Measurements from ENCODE around the gene GLRX3. TPM values are rescaled to one million over a fixed set of nuclear protein-coding genes. Genes with fewer than 3 reads are reported as not detected.
"Not testable (repeated sequence)": the region's sequence is repeated elsewhere in the genome, so short reads cannot be mapped to it uniquely, and the experiment has no call there.

The GLRX3 gene
- 57.5 to 75.0 TPM (median 60.5 TPM) in 3 replicates for total RNA-seq
- long read RNA-seq, transcript GLRX3-202 (12 exons, 3,827 nt) = minor isoform, 11 of 93 reads
- long read RNA-seq, transcript GLRX3-201 (11 exons, 1,302 nt) = major isoform, 67 of 93 reads
- long read RNA-seq, partial matches to known transcripts = 3 of 93 reads
- long read RNA-seq, other reads (novel, unspliced or antisense) = 12 of 93 reads

DNA sequence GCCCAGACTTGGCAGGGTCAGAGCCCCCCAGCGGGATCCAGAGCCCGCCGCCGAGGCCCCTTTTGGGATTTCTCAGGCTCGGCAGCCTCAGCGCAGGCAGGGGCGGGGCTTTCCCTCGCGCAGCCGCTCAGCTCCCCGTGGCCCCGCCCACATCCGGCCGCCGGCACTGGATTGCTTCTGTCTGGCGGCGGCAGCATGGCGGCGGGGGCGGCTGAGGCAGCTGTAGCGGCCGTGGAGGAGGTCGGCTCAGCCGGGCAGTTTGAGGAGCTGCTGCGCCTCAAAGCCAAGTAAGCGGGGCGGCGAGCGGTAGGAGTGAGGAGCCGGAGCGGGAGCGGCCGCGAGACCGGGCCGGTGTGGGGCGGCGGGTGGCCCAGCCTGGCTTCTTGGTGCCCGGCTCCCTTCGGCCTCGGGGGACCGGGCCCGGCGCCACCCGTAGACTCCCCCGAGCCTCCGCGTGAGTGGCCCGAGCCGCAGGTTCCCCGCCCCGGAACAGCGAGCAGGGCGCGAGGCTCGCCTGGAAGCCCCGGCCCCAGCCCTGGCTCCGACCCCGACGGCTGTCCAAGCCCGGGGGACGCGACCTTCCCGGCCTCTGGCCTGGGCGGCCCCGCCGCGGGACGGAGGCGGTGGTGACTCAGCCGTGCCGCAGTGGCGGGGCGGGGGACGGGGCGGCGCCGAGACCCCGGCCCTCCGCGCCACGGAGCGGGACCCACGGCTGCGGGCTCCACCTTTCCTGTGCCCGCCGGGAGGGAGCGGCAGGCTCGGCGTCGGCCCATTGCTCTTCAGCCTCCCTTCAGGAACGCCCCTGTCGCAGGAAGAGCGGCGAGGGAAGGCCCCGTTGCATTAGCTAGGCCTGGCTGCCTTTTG lies at the start of gene GLRX3:
TSS of gene GLRX3 (plus strand) at position 166 of the 864 bp plus-strand sequence. CDS start at position 196, 30 bp downstream.
- TF ChIP-seq, protein P1, sequence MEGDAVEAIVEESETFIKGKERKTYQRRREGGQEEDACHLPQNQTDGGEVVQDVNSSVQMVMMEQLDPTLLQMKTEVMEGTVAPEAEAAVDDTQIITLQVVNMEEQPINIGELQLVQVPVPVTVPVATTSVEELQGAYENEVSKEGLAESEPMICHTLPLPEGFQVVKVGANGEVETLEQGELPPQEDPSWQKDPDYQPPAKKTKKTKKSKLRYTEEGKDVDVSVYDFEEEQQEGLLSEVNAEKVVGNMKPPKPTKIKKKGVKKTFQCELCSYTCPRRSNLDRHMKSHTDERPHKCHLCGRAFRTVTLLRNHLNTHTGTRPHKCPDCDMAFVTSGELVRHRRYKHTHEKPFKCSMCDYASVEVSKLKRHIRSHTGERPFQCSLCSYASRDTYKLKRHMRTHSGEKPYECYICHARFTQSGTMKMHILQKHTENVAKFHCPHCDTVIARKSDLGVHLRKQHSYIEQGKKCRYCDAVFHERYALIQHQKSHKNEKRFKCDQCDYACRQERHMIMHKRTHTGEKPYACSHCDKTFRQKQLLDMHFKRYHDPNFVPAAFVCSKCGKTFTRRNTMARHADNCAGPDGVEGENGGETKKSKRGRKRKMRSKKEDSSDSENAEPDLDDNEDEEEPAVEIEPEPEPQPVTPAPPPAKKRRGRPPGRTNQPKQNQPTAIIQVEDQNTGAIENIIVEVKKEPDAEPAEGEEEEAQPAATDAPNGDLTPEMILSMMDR (IDR thresholded peaks at IDR 0.05) = peak; percentile 7
- peak within 1 kb of the TSS; percentile 86 for H3K4me3 Mint-ChIP-seq (ENCODE audit: unreplicated experiment)
- H3K9me3 Mint-ChIP-seq (ENCODE audit: low read depth) = no peaks in the 10 kb centered on the region
- peak; percentile 96 for DNase-seq (ENCODE audit: low spot score)
- peaks cover 4% of the 10 kb centered on the region for H3K36me3 Mint-ChIP-seq (ENCODE audit: low read depth)
- peaks cover 31% of the 10 kb centered on the region for H3K4me1 Mint-ChIP-seq (ENCODE audit: low read depth)
- H3K27ac Mint-ChIP-seq (ENCODE audit: unreplicated experiment) = peak within 1 kb of the TSS; percentile 96
- H3K27me3 Mint-ChIP-seq (ENCODE audit: low read depth) = no peaks in the 10 kb centered on the region

GRCh38 chr10:130090565-130090964 lies 45.6 kb upstream of the GLRX3 start:
- not testable (repeated sequence) for DNase-seq (ENCODE audit: low spot score); H3K27me3 Mint-ChIP-seq (ENCODE audit: low read depth); H3K36me3 Mint-ChIP-seq (ENCODE audit: low read depth); H3K27ac Mint-ChIP-seq (ENCODE audit: unreplicated experiment); H3K4me3 Mint-ChIP-seq (ENCODE audit: unreplicated experiment); H3K4me1 Mint-ChIP-seq (ENCODE audit: low read depth)
- H3K9me3 Mint-ChIP-seq (ENCODE audit: low read depth) = peaks cover 22% of the 10 kb centered on the region

DNA sequence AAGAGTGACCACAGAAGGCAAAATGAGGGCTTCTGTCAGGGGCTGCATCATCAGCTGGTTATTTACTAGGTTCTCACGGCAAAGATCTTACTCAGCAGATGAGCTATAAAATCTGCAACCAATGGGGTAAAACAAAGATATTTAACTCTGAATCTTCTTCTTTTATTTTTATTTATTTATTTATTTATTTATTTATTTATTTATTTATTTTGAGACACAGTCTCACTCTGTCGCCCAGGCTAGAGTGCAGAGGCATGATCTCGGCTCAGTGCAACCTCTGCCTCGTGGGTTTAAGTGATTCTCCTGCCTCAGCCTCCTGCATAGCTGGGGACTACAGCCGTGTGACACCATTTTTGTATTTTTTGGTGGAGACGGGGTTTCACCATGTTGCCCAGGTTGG lies 36.8 kb upstream of the GLRX3 start:
- H3K4me1 Mint-ChIP-seq (ENCODE audit: low read depth) = no peaks in the 10 kb centered on the region
- no peak overlapping the region for H3K4me3 Mint-ChIP-seq (ENCODE audit: unreplicated experiment)
- H3K36me3 Mint-ChIP-seq (ENCODE audit: low read depth) = peaks cover 2% of the 10 kb centered on the region
- no peak overlapping the region for H3K27ac Mint-ChIP-seq (ENCODE audit: unreplicated experiment)
- H3K27me3 Mint-ChIP-seq (ENCODE audit: low read depth) = no peaks in the 10 kb centered on the region
- TF ChIP-seq, protein P1 (IDR thresholded peaks at IDR 0.05) = no peak
- DNase-seq (ENCODE audit: low spot score) = no peak
- H3K9me3 Mint-ChIP-seq (ENCODE audit: low read depth) = peaks cover 9% of the 10 kb centered on the region

DNA sequence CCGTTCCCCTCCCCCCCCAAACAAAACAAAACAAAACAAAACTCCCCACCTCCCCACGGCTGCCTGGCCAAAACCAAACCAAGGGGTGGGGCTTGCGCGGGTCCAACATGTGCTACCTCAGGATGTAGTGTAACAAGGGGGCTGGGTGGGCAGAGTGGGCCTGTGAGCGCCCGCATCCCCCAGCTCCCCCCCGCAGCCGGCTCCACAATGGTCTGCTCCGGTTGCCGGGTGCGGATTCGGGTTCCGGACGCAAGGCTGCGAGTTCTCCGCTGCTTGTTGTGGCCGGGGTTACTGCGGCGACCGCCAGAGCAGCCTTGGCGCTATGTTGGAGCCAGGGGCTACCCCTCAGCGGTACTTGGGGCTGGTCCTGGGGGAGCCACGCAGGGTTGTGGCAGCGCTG lies 30.5 kb upstream of the GLRX3 start:
- no peaks in the 10 kb centered on the region for H3K9me3 Mint-ChIP-seq (ENCODE audit: low read depth)
- no peaks in the 10 kb centered on the region for H3K36me3 Mint-ChIP-seq (ENCODE audit: low read depth)
- H3K27ac Mint-ChIP-seq (ENCODE audit: unreplicated experiment) = no peak overlapping the region
- no peak for DNase-seq (ENCODE audit: low spot score)
- H3K4me1 Mint-ChIP-seq (ENCODE audit: low read depth) = peaks cover 16% of the 10 kb centered on the region
- TF ChIP-seq, protein P1 (IDR thresholded peaks at IDR 0.05) = no peak
- no peak overlapping the region for H3K4me3 Mint-ChIP-seq (ENCODE audit: unreplicated experiment)
- no peaks in the 10 kb centered on the region for H3K27me3 Mint-ChIP-seq (ENCODE audit: low read depth)

DNA sequence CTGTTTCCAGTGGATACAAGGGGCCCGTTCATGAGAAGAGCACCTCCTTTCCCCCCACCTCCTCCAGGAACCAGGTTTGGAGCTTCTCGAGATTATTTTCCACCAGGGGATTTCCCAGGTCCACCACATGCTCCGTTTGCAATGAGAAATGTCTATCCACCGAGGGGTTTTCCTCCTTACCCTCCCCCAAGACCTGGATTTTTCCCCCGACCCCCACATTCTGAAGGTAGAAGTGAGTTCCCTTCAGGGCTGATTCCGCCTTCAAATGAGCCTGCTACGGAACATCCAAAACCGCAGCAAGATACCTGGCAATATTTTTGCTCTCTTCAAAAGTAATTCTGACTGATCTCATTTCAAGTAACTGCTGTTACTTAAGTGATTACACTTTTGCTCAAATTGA lies 28.0 kb upstream of the GLRX3 start:
- H3K36me3 Mint-ChIP-seq (ENCODE audit: low read depth); H3K27ac Mint-ChIP-seq (ENCODE audit: unreplicated experiment); DNase-seq (ENCODE audit: low spot score); H3K27me3 Mint-ChIP-seq (ENCODE audit: low read depth); H3K9me3 Mint-ChIP-seq (ENCODE audit: low read depth); H3K4me3 Mint-ChIP-seq (ENCODE audit: unreplicated experiment): not testable (repeated sequence)
- H3K4me1 Mint-ChIP-seq (ENCODE audit: low read depth) = peaks cover 27% of the 10 kb centered on the region

- DNase-seq (ENCODE audit: low spot score) = no peak
- Mint-ChIP-seq H3K9me3 (ENCODE audit: low read depth) (no peaks in the 10 kb centered on the region), H3K27me3 (ENCODE audit: low read depth) (no peaks in the 10 kb centered on the region), H3K27ac (ENCODE audit: unreplicated experiment) (peak overlapping the region; percentile 96), H3K4me3 (ENCODE audit: unreplicated experiment) (peak overlapping the region; percentile 89), H3K36me3 (ENCODE audit: low read depth) (peaks cover 1% of the 10 kb centered on the region), H3K4me1 (ENCODE audit: low read depth) (peaks cover 27% of the 10 kb centered on the region)
- TF ChIP-seq, protein P1 (IDR thresholded peaks at IDR 0.05) = no peak
Observed at GRCh38 chr10:130108934-130109604, 27.1 kb upstream of the GLRX3 start.

Measured in chondrocyte (in vitro differentiated cells).